D721Med (cell line): ENCODE data around the gene BCAR3.
"Not testable (repeated sequence)": the region's sequence is repeated elsewhere in the genome, so short reads cannot be mapped to it uniquely, and the experiment has no call there.

Experiments
- DNase-seq: peaks from one replicate; pipeline ENCODE4 v3.0.0; 2011; ENCODE audit warnings: low spot score; ENCODE audit not compliant: insufficient read length
- FAIRE-seq: peaks from 2 replicates; lab custom pipeline; 2011; peaks lifted over from hg19 to GRCh38; lab: Jason Lieb, UNC
- CTCF ChIP-seq: IDR thresholded peaks from 2 replicates; pipeline ENCODE4 v1.5.1; 2012; ENCODE audit warnings: mild to moderate bottlenecking, control low read depth; ENCODE audit not compliant: insufficient read depth; ENCODE audit errors: missing control alignments

The BCAR3 gene

GRCh38 chr1:93559695-93560094 lies 121.9 kb downstream of the BCAR3 start:
- DNase-seq: no peak
- no peak for FAIRE-seq
- TF ChIP-seq CTCF: no peak

GRCh38 chr1:93559045-93559444 lies 122.6 kb downstream of the BCAR3 start:
- TF ChIP-seq CTCF: no peak
- DNase-seq: no peak
- FAIRE-seq: no peak

GRCh38 chr1:93556291-93556690 lies 125.3 kb downstream of the BCAR3 start:
- DNase-seq: no peak
- TF ChIP-seq CTCF: no peak
- no peak for FAIRE-seq

- TF ChIP-seq CTCF: no peak
- FAIRE-seq (no peak), DNase-seq (no peak)
These were observed 126.5 kb downstream of the BCAR3 start for GRCh38 chr1:93554883-93555872.

GRCh38 chr1:93553886-93554490 lies 127.6 kb downstream of the BCAR3 start:
- peak; percentile 78 for FAIRE-seq
- not testable (repeated sequence) for DNase-seq

- no peak for TF ChIP-seq CTCF
- FAIRE-seq (peak; percentile 48), DNase-seq (no peak)
These were observed 128.7 kb downstream of the BCAR3 start for GRCh38 chr1:93552741-93553455.

- TF ChIP-seq CTCF: no peak
- DNase-seq: no peak
- no peak for FAIRE-seq
These were observed 131.8 kb downstream of the BCAR3 start for GRCh38 chr1:93549811-93550210.
